Measurements from ENCODE around the gene COL18A1. TPM values are rescaled to one million over a fixed set of nuclear protein-coding genes. Genes with fewer than 3 reads are reported as not detected.

Gene COL18A1
- total RNA-seq, 1 experiment from 2014 or later, result 676 TPM

DNA sequence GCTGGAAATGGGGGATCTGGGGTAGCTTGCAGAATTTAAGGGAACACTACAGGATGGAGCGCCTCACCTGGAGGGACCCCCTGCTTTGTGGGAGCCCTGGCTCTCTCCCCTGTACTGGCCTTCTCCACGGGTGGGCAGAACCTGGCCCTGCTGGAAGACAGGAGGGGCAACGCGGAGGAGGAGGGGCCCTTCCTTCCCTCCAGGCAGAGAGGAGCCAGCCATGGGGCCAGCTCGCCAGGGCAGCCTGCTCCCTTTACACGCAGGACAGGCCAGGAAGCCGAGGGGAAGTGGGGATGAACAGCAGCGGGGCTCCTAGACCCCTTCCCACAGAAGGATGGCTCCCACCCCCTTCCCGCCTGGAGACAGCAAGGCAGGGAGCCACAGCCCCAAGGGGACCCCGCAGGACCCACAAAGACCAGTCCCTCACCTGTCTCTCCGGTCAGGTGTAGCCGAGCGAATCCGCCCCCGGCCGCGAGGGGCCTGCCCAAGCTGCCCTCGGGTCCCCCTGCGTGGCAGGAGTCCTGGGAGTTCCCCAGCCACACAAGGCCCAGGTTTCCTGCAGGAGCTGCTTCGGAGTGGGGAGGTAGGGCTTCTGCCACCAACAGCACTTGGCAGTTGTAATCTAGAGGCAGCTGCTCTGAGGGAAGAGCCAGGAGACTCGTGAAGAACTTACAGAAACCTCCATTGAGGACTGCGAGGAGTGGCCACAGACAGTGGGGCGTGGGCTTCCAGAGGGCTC lies 138.9 kb downstream of the COL18A1 start:
- H3K9me3 ChIP-seq (ENCODE audit: control insufficient read depth, insufficient read depth, low read depth, low read length), result no peaks in the 10 kb centered on the region
- no peak for TF ChIP-seq REST (IDR thresholded peaks at IDR 0.05; ENCODE audit: insufficient read depth in 1 of 2, low read depth in 2 of 2, low read length in 1 of 2)
- no peak for TF ChIP-seq SIN3A (IDR thresholded peaks at IDR 0.05; ENCODE audit: borderline replicate concordance, insufficient read depth, low read depth, low read length)
- TF ChIP-seq CTCF (IDR thresholded peaks at IDR 0.05), result no peak
- no peak for TF ChIP-seq POLR2AphosphoS5 (IDR thresholded peaks at IDR 0.05; ENCODE audit: low read depth, low read length)
- TF ChIP-seq TCF7L2 (IDR thresholded peaks at IDR 0.05; ENCODE audit: low read depth, low read length), result no peak
- in situ Hi-C loops (cut with HindIII; ENCODE audit: low pct_unique_long_range_greater_than_20kb, low sequenced_read_pairs), result no loop called here
- intact Hi-C loops (cut with micrococcal nuclease; ENCODE audit: unreplicated experiment), result no loop called here
- no peaks in the 10 kb centered on the region for H3K27me3 ChIP-seq (ENCODE audit: control insufficient read depth, insufficient read depth, low read length)
- POLR2A ChIA-PET, result no interaction called here
- DNase-seq (ENCODE audit: low read depth, low spot score), result no peak
- BruUV-seq (replicated peaks), result no TSS peak
- peaks cover 11% of the 10 kb centered on the region for H3K4me1 ChIP-seq (ENCODE audit: control insufficient read depth, insufficient read depth, low read length)
- H3K4me3 ChIP-seq (ENCODE audit: low read depth in 2 of 2, low read length in 2 of 2), result no peak overlapping the region
- no peak overlapping the region for H3K27ac ChIP-seq (ENCODE audit: low read length)
- CTCF ChIA-PET, result no interaction called here
- peaks cover 3% of the 10 kb centered on the region; the same call in 1 of the 2 replicates for H3K36me3 ChIP-seq (ENCODE audit: control insufficient read depth, insufficient read depth, low read length)
- no peak for ATAC-seq

GRCh38 chr21:45544449-45545235 lies 139.7 kb downstream of the COL18A1 start:
- intact Hi-C loops (cut with micrococcal nuclease; ENCODE audit: unreplicated experiment) (no loop called here), in situ Hi-C loops (cut with HindIII; ENCODE audit: low pct_unique_long_range_greater_than_20kb, low sequenced_read_pairs) (no loop called here)
- no TSS peak for BruUV-seq (replicated peaks)
- no peak overlapping the region for H3K27ac ChIP-seq (ENCODE audit: low read length)
- ChIA-PET POLR2A (no interaction called here), CTCF (no interaction called here)
- no peaks in the 10 kb centered on the region for H3K9me3 ChIP-seq (ENCODE audit: control insufficient read depth, insufficient read depth, low read depth, low read length)
- H3K36me3 ChIP-seq (ENCODE audit: control insufficient read depth, insufficient read depth, low read length), result peaks cover 3% of the 10 kb centered on the region; the same call in 1 of the 2 replicates
- H3K4me1 ChIP-seq (ENCODE audit: control insufficient read depth, insufficient read depth, low read length), result peaks cover 11% of the 10 kb centered on the region
- TF ChIP-seq TCF7L2 (IDR thresholded peaks at IDR 0.05; ENCODE audit: low read depth, low read length), result no peak
- no peak for TF ChIP-seq REST (IDR thresholded peaks at IDR 0.05; ENCODE audit: insufficient read depth in 1 of 2, low read depth in 2 of 2, low read length in 1 of 2)
- no peak for DNase-seq (ENCODE audit: low read depth, low spot score)
- no peak for ATAC-seq
- H3K4me3 ChIP-seq (ENCODE audit: low read depth in 2 of 2, low read length in 2 of 2), result no peak overlapping the region
- H3K27me3 ChIP-seq (ENCODE audit: control insufficient read depth, insufficient read depth, low read length), result no peaks in the 10 kb centered on the region

All from Panc1 (cell line).